IMR-90 (cell line): ENCODE data around the gene CD300LB. TPM values are rescaled to one million over a fixed set of nuclear protein-coding genes. Genes with fewer than 3 reads are reported as not detected.

Experiments used
- ATAC-seq: fragments of 200-7000 bp; cut with Tn5 transposase; 2 replicates; pipeline ENCODE4 v1.9.1; 2020; ENCODE audit warnings: low read depth, mild to moderate bottlenecking, moderate library complexity
- BruUV-seq: library from RNA; stranded (reverse); fragments of 400-500 nt; replicated peaks from 2 replicates; lab custom pipeline; 2021; lab: Mats Ljungman, UMichigan
- CTCF ChIA-PET: fragments of 300-600 bp; formaldehyde crosslinking; extraction: SDS; loops from one replicate; lab custom pipeline; 2021; ENCODE audit warnings: antibody characterized with exemption; lab: Yijun Ruan, JAX
- POLR2A ChIA-PET: fragments of 300-600 bp; sonication (Branson Sonifier 250); formaldehyde crosslinking; loops from one replicate; lab custom pipeline; 2022; ENCODE audit warnings: antibody characterized with exemption; ENCODE audit not compliant: unreplicated experiment; lab: Charles Lee
- DNase-seq: peaks from one replicate; pipeline ENCODE4 v3.0.0; 2013
- H2AFZ ChIP-seq: replicated peaks from 2 replicates; pipeline ENCODE3; 2013; ENCODE audit warnings: low read length, mild to moderate bottlenecking; ENCODE audit not compliant: poor library complexity
- H2AK5ac ChIP-seq: 2 replicates; pipeline ENCODE4 v1.6.1; 2013; ENCODE audit warnings: low read depth, low read length, inconsistent platforms
- H2AK9ac ChIP-seq: replicated peaks from 2 replicates; pipeline ENCODE3; 2013; ENCODE audit warnings: mild to moderate bottlenecking, low read depth, low read length, moderate library complexity; ENCODE audit not compliant: poor library complexity
- H2BK120ac ChIP-seq: 2 replicates; pipeline ENCODE4 v1.6.1; 2013; ENCODE audit warnings: low read depth, low read length, inconsistent platforms
- H2BK15ac ChIP-seq: 3 replicates; pipeline ENCODE4 v1.6.1; 2013; ENCODE audit warnings: low read depth, low read length, inconsistent platforms
- H2BK20ac ChIP-seq: 2 replicates; pipeline ENCODE4 v1.6.1; 2013; ENCODE audit warnings: low read depth, mild to moderate bottlenecking, inconsistent platforms, low read length, moderate library complexity
- H2BK5ac ChIP-seq: 2 replicates; pipeline ENCODE4 v1.6.1; 2013; ENCODE audit warnings: mild to moderate bottlenecking, low read depth, low read length, inconsistent platforms; ENCODE audit not compliant: poor library complexity, severe bottlenecking
- H3K14ac ChIP-seq: replicated peaks from 2 replicates; pipeline ENCODE4 v1.6.1; 2013; ENCODE audit warnings: low read depth, low read length, inconsistent platforms
- H3K18ac ChIP-seq: 2 replicates; pipeline ENCODE4 v1.6.1; 2013; ENCODE audit warnings: low read depth, low read length, control low read depth
- H3K23ac ChIP-seq: 2 replicates; pipeline ENCODE4 v1.6.1; 2013; ENCODE audit warnings: low read depth, low read length, inconsistent platforms
- H3K27ac ChIP-seq: 2 replicates; pipeline ENCODE4 v1.5.1; 2013; ENCODE audit warnings: mild to moderate bottlenecking, control low read depth, low read length; ENCODE audit not compliant: insufficient read depth
- H3K27me3 ChIP-seq: 2 replicates; pipeline ENCODE4 v1.6.1; 2013; ENCODE audit warnings: low read length; ENCODE audit not compliant: control insufficient read depth, insufficient read depth
- H3K36me3 ChIP-seq: 2 replicates; pipeline ENCODE4 v1.6.1; 2013; ENCODE audit warnings: low read length, mixed read lengths; ENCODE audit not compliant: control insufficient read depth, insufficient read depth
- H3K4ac ChIP-seq: 2 replicates; pipeline ENCODE4 v1.6.1; 2013; ENCODE audit warnings: low read depth, low read length, inconsistent platforms
- H3K4me1 ChIP-seq: 2 replicates; pipeline ENCODE4 v1.6.1; 2013; ENCODE audit warnings: low read length, mixed read lengths; ENCODE audit not compliant: control insufficient read depth, insufficient read depth
- H3K4me2 ChIP-seq: 2 replicates; pipeline ENCODE4 v1.6.1; 2013; ENCODE audit warnings: low read depth, mild to moderate bottlenecking, control low read depth, low read length, moderate library complexity
- H3K4me3 ChIP-seq: 2 replicates; pipeline ENCODE4 v1.5.1; 2013; ENCODE audit warnings: low read depth, mild to moderate bottlenecking, control low read depth, low read length, moderate library complexity; ENCODE audit not compliant: insufficient read depth
- H3K56ac ChIP-seq: 2 replicates; pipeline ENCODE4 v1.6.1; 2013; ENCODE audit warnings: low read length, inconsistent platforms; ENCODE audit not compliant: insufficient read depth; ENCODE audit errors: extremely low read depth
- H3K79me1 ChIP-seq, 2 experiments: 2 replicates each; pipeline ENCODE4 v1.6.1; 2013; ENCODE audit warnings: low read length in 2 of 2, inconsistent platforms in 1 of 2, low read depth in 1 of 2
- H3K9ac ChIP-seq: 2 replicates; pipeline ENCODE4 v1.6.1; 2013; ENCODE audit warnings: low read depth, low read length, control low read depth
- H3K9me1 ChIP-seq: 2 replicates; pipeline ENCODE4 v1.6.1; 2013; ENCODE audit warnings: low read length, inconsistent platforms; ENCODE audit not compliant: insufficient read depth
- H3K9me3 ChIP-seq: 2 replicates; pipeline ENCODE4 v1.6.1; 2013; ENCODE audit warnings: low read length; ENCODE audit not compliant: control insufficient read depth, insufficient read depth
- H4K20me1 ChIP-seq: 2 replicates; pipeline ENCODE4 v1.6.1; 2013; ENCODE audit warnings: low read length, inconsistent platforms; ENCODE audit not compliant: insufficient read depth
- H4K5ac ChIP-seq: 2 replicates; pipeline ENCODE4 v1.6.1; 2013; ENCODE audit warnings: mild to moderate bottlenecking, low read depth, low read length, control low read depth
- H4K8ac ChIP-seq, 2 experiments: 2 replicates each; pipeline ENCODE4 v1.6.1; 2013; ENCODE audit warnings: low read depth in 2 of 2, low read length in 2 of 2, control low read depth in 1 of 2, inconsistent platforms in 1 of 2
- H4K91ac ChIP-seq: 2 replicates; pipeline ENCODE4 v1.6.1; 2013; ENCODE audit warnings: low read depth, low read length, inconsistent platforms; ENCODE audit not compliant: insufficient read depth
- BHLHE40 ChIP-seq: fragments of 150-350 bp; IDR thresholded peaks from 2 replicates; pipeline ENCODE4 v1.6.1; 2016; ENCODE audit warnings: mild to moderate bottlenecking, low read depth, low read length
- CEBPB ChIP-seq: IDR thresholded peaks from 2 replicates; pipeline ENCODE4 v1.6.1; 2012; ENCODE audit warnings: low read depth, low read length, improper control_type of control experiment
- CHD1 ChIP-seq: IDR thresholded peaks from 2 replicates; pipeline ENCODE4 v1.6.1; 2012; ENCODE audit warnings: low read depth, low read length, improper control_type of control experiment
- FOS ChIP-seq: fragments of 150-350 bp; IDR thresholded peaks from 2 replicates; pipeline ENCODE4 v1.6.1; 2016; ENCODE audit warnings: low read depth, low read length
- MAFK ChIP-seq: IDR thresholded peaks from 2 replicates; pipeline ENCODE4 v1.6.1; 2012; ENCODE audit warnings: low read depth, low read length, improper control_type of control experiment
- MAZ ChIP-seq: IDR thresholded peaks from 2 replicates; pipeline ENCODE4 v1.6.1; 2012; ENCODE audit warnings: low read depth, mild to moderate bottlenecking, low read length, improper control_type of control experiment, moderate library complexity, borderline replicate concordance
- MXI1 ChIP-seq: IDR thresholded peaks from 2 replicates; pipeline ENCODE4 v1.6.1; 2012; ENCODE audit warnings: low read depth, mild to moderate bottlenecking, low read length, moderate library complexity, borderline replicate concordance
- NFE2L2 ChIP-seq: fragments of 150-350 bp; IDR thresholded peaks from 2 replicates; pipeline ENCODE4 v1.6.1; 2016; ENCODE audit warnings: low read depth, mild to moderate bottlenecking, low read length
- POLR2A ChIP-seq: IDR thresholded peaks from 2 replicates; pipeline ENCODE4 v1.6.1; 2012; ENCODE audit warnings: mild to moderate bottlenecking, low read depth, low read length
- RAD21 ChIP-seq: IDR thresholded peaks from 2 replicates; pipeline ENCODE4 v1.6.1; 2012; ENCODE audit warnings: low read length, improper control_type of control experiment
- RCOR1 ChIP-seq: IDR thresholded peaks from 2 replicates; pipeline ENCODE4 v1.6.1; 2012; ENCODE audit warnings: mild to moderate bottlenecking, low read length, improper control_type of control experiment; ENCODE audit not compliant: insufficient replicate concordance
- RFX5 ChIP-seq: IDR thresholded peaks from 2 replicates; pipeline ENCODE4 v1.8.0; 2012; ENCODE audit warnings: low read depth, mild to moderate bottlenecking, low read length, moderate library complexity
- SMC3 ChIP-seq: fragments of 150-350 bp; IDR thresholded peaks from 2 replicates; pipeline ENCODE4 v1.6.1; 2016; ENCODE audit warnings: low read depth, mild to moderate bottlenecking, antibody characterized with exemption, low read length, moderate library complexity
- WGBS, 2 experiments: methylation state at CpG; one replicate each; pipeline versions ENCODE4 v1.1.5 to v1.1.7; 2013; ENCODE audit warnings: missing lambda C conversion rate in 2 of 2; ENCODE audit not compliant: insufficient read length in 1 of 2; ENCODE audit errors: extremely low coverage in 2 of 2; 5-methylcytosine and 5-hydroxymethylcytosine counted together
- dilution Hi-C: fragments of 300-500 bp; cut with HindIII; formaldehyde crosslinking; loops from one replicate; pipeline ENCODE4 v1.14.3; 2018; ENCODE audit warnings: low sequenced_read_pairs; ENCODE audit not compliant: unreplicated experiment
- in situ Hi-C: fragments of 300-500 bp; cut with MboI; formaldehyde crosslinking; loops from 3 replicates; pipeline ENCODE4 v1.14.3; 2019; ENCODE audit warnings: low sequenced_read_pairs, inconsistent platforms, mixed read lengths
- intact Hi-C: fragments of 100-400 bp; cut with micrococcal nuclease; formaldehyde crosslinking; loops from 2 replicates; pipeline ENCODE4 v1.10.0; 2022
- polyA plus RNA-seq, 3 experiments: library from polyadenylated mRNA; depleted of rRNA; stranded (reverse); fragments of >200 nt; gene quantifications; 2 replicates each; pipeline ENCODE4 v1.2.3, GENCODE V29; 2012; ENCODE audit warnings: low replicate concordance in 1 of 3
- total RNA-seq: library from RNA; depleted of rRNA; stranded (reverse); fragments of >200 nt; gene quantifications from 2 replicates; pipeline ENCODE4 v1.2.3, GENCODE V29; 2012
- TF ChIP-seq, protein P1 (sequence below): fragments of 150-350 bp; IDR thresholded peaks from 2 replicates; pipeline ENCODE4 v1.6.1; 2016; ENCODE audit warnings: low read depth, mild to moderate bottlenecking, low read length, moderate library complexity, borderline replicate concordance
- TF ChIP-seq, protein P2 (sequence below): fragments of 150-350 bp; IDR thresholded peaks from 2 replicates; pipeline ENCODE4 v1.6.1; 2017; ENCODE audit warnings: mild to moderate bottlenecking, antibody characterized with exemption, low read length, low read depth
- TF ChIP-seq, protein P3 (sequence below): conservative IDR thresholded peaks from 2 replicates; pipeline ENCODE4 v1.5.1; 2012; ENCODE audit warnings: mild to moderate bottlenecking, low read depth, low read length, improper control_type of control experiment

CD300LB gene
- total and polyA plus RNA-seq, 2 of the 4 experiments (the other 2 are of a cell fraction), result not detected

DNA sequence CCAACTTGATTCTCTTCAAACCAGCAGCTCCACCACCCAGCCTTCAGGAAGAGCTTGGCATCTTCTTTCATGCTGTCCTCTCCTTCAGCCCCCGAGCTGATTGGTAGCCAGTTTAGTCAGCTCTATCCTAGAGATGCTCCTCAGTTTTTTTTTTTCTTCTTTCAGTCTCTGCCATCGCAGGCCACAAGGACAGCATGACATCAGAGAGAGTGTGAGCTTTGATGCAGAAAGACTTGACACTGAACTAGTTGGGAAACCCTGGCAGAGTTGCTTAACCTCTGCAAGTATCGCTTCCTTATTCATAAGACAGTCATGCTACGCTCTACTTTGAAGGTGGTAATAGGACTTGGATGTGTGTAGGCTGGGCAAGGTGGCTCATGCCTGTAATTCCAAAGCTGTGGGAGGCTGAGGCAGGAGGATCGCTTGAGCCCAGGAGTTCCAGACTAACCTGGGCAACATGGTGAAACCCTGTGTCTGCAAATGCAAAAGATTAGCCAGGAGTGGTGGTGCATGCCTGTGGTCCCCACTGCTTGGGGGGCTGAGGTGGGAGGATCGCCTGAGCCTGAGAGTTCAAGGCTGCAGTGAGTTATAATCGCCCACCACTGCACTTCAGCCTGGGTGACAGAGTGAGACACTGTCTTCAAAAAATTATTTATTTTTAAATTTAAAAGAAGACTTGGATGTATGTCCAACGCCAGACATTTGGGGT lies 2.6 kb downstream of the CD300LB start:
- H4K20me1 ChIP-seq, result no peaks in the 10 kb centered on the region
- in situ Hi-C loops, result no loop called here
- no TSS peak for BruUV-seq

More for the DNA sequence above, 2.6 kb downstream of the CD300LB start:
- H3K4me3 ChIP-seq, result no peak overlapping the region
- no peak overlapping the region for H4K8ac ChIP-seq
- CTCF ChIA-PET, result no interaction called here
- WGBS, 2 experiments, result 57% methylated on average over 1 of the region's 8 CpGs; no CpG with 5 or more reads in 1 of the 2 experiments
- H4K5ac ChIP-seq, result no peak overlapping the region
- no peak overlapping the region for H3K18ac ChIP-seq
- H2BK5ac ChIP-seq, result no peak overlapping the region
- no peak overlapping the region for H3K4me2 ChIP-seq
- no peak overlapping the region for H2AK9ac ChIP-seq
- H3K23ac ChIP-seq, result no peak overlapping the region
- H3K4ac ChIP-seq, result no peak overlapping the region
- TF ChIP-seq MAZ (no peak), MAFK (no peak), FOS (no peak), RCOR1 (no peak), NFE2L2 (no peak), CEBPB (no peak), BHLHE40 (no peak), RAD21 (no peak), RFX5 (no peak), POLR2A (no peak), SMC3 (no peak), CHD1 (no peak), MXI1 (no peak)
- TF ChIP-seq, protein P1, sequence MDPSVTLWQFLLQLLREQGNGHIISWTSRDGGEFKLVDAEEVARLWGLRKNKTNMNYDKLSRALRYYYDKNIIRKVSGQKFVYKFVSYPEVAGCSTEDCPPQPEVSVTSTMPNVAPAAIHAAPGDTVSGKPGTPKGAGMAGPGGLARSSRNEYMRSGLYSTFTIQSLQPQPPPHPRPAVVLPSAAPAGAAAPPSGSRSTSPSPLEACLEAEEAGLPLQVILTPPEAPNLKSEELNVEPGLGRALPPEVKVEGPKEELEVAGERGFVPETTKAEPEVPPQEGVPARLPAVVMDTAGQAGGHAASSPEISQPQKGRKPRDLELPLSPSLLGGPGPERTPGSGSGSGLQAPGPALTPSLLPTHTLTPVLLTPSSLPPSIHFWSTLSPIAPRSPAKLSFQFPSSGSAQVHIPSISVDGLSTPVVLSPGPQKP, result no peak
- TF ChIP-seq, protein P2, sequence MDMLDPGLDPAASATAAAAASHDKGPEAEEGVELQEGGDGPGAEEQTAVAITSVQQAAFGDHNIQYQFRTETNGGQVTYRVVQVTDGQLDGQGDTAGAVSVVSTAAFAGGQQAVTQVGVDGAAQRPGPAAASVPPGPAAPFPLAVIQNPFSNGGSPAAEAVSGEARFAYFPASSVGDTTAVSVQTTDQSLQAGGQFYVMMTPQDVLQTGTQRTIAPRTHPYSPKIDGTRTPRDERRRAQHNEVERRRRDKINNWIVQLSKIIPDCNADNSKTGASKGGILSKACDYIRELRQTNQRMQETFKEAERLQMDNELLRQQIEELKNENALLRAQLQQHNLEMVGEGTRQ, result no peak
- TF ChIP-seq, protein P3, sequence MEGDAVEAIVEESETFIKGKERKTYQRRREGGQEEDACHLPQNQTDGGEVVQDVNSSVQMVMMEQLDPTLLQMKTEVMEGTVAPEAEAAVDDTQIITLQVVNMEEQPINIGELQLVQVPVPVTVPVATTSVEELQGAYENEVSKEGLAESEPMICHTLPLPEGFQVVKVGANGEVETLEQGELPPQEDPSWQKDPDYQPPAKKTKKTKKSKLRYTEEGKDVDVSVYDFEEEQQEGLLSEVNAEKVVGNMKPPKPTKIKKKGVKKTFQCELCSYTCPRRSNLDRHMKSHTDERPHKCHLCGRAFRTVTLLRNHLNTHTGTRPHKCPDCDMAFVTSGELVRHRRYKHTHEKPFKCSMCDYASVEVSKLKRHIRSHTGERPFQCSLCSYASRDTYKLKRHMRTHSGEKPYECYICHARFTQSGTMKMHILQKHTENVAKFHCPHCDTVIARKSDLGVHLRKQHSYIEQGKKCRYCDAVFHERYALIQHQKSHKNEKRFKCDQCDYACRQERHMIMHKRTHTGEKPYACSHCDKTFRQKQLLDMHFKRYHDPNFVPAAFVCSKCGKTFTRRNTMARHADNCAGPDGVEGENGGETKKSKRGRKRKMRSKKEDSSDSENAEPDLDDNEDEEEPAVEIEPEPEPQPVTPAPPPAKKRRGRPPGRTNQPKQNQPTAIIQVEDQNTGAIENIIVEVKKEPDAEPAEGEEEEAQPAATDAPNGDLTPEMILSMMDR, result no peak
- H3K56ac ChIP-seq, result no peak overlapping the region
- peaks cover 40% of the 10 kb centered on the region for H3K9me3 ChIP-seq
- ATAC-seq (no peak), DNase-seq (no peak)
- no peak overlapping the region for H3K27ac ChIP-seq
- H2BK120ac ChIP-seq, result no peak overlapping the region
- no peak overlapping the region for H2AK5ac ChIP-seq
- H3K79me1 ChIP-seq, result no peaks in the 10 kb centered on the region
- intact Hi-C loops, result no loop called here
- H2BK20ac ChIP-seq, result no peak overlapping the region
- H2BK15ac ChIP-seq, result no peak overlapping the region
- no peak overlapping the region for H2AFZ ChIP-seq
- H3K36me3 ChIP-seq, result no peaks in the 10 kb centered on the region
- dilution Hi-C loops, result no loop called here
- H3K9me1 ChIP-seq, result no peaks in the 10 kb centered on the region
- no peak overlapping the region for H3K14ac ChIP-seq
- no peak overlapping the region for H3K9ac ChIP-seq
- H3K4me1 ChIP-seq, result no peaks in the 10 kb centered on the region
- POLR2A ChIA-PET, result no interaction called here
- H3K27me3 ChIP-seq, result no peaks in the 10 kb centered on the region
- no peak overlapping the region for H4K91ac ChIP-seq
